ENCODE data around the gene TMA7.

TMA7 gene

DNA sequence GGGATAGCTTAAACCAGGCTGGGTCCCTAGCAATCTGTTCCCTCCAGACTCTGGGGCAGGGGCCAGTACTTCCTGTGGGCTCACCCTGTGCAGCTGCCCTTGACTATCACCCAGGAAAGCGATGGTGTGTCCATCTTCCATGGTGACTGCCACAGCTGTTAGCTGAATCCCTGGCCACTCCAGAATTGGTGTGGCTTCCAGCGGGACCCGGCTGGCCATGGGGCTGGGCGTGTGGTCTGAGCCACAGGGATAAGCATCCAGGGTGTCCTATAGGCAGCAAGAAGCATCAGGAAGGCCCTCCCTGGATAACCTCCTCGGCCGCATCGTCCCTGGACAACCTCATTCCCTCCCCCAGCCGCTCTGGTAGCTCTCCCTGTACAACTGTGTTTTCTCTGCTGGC, 17.4 kb upstream of the TMA7 start:
- H3K4me3 ChIP-seq (ENCODE audit: low read depth, low read length) = no peak overlapping the region
- TF ChIP-seq, protein P1, sequence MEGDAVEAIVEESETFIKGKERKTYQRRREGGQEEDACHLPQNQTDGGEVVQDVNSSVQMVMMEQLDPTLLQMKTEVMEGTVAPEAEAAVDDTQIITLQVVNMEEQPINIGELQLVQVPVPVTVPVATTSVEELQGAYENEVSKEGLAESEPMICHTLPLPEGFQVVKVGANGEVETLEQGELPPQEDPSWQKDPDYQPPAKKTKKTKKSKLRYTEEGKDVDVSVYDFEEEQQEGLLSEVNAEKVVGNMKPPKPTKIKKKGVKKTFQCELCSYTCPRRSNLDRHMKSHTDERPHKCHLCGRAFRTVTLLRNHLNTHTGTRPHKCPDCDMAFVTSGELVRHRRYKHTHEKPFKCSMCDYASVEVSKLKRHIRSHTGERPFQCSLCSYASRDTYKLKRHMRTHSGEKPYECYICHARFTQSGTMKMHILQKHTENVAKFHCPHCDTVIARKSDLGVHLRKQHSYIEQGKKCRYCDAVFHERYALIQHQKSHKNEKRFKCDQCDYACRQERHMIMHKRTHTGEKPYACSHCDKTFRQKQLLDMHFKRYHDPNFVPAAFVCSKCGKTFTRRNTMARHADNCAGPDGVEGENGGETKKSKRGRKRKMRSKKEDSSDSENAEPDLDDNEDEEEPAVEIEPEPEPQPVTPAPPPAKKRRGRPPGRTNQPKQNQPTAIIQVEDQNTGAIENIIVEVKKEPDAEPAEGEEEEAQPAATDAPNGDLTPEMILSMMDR (IDR thresholded peaks at IDR 0.05) = no peak
- H3K79me2 ChIP-seq = no peaks in the 10 kb centered on the region
- no peaks in the 10 kb centered on the region for H3K9me3 ChIP-seq (ENCODE audit: control insufficient read depth, low read length)
- H3K9ac ChIP-seq = no peak overlapping the region
- H3K4me1 ChIP-seq = peaks cover 19% of the 10 kb centered on the region
- no peaks in the 10 kb centered on the region for H3K27me3 ChIP-seq (ENCODE audit: control insufficient read depth, insufficient read depth, low read length)
- no peak overlapping the region for H2AFZ ChIP-seq
- no peak overlapping the region for H3K4me2 ChIP-seq (ENCODE audit: low read length)
- H3K27ac ChIP-seq = no peak overlapping the region
- no peaks in the 10 kb centered on the region for H3K36me3 ChIP-seq (ENCODE audit: control insufficient read depth, insufficient read depth, low read length)

- H3K4me3 ChIP-seq (ENCODE audit: low read depth, low read length) = no peak overlapping the region
- H3K9me3 ChIP-seq (ENCODE audit: control insufficient read depth, low read length) = no peaks in the 10 kb centered on the region
- TF ChIP-seq, protein P1 (IDR thresholded peaks at IDR 0.05) = no peak
- H3K27ac ChIP-seq = no peak overlapping the region
- no peaks in the 10 kb centered on the region for H3K79me2 ChIP-seq
- no peak overlapping the region for H2AFZ ChIP-seq
- H3K9ac ChIP-seq = no peak overlapping the region
- H3K27me3 ChIP-seq (ENCODE audit: control insufficient read depth, insufficient read depth, low read length) = no peaks in the 10 kb centered on the region
- H3K4me2 ChIP-seq (ENCODE audit: low read length) = no peak overlapping the region
- peaks cover 25% of the 10 kb centered on the region for H3K4me1 ChIP-seq
- H3K36me3 ChIP-seq (ENCODE audit: control insufficient read depth, insufficient read depth, low read length) = no peaks in the 10 kb centered on the region
These were observed 16.7 kb upstream of the TMA7 start for GRCh38 chr3:48423241-48423882.

DNA sequence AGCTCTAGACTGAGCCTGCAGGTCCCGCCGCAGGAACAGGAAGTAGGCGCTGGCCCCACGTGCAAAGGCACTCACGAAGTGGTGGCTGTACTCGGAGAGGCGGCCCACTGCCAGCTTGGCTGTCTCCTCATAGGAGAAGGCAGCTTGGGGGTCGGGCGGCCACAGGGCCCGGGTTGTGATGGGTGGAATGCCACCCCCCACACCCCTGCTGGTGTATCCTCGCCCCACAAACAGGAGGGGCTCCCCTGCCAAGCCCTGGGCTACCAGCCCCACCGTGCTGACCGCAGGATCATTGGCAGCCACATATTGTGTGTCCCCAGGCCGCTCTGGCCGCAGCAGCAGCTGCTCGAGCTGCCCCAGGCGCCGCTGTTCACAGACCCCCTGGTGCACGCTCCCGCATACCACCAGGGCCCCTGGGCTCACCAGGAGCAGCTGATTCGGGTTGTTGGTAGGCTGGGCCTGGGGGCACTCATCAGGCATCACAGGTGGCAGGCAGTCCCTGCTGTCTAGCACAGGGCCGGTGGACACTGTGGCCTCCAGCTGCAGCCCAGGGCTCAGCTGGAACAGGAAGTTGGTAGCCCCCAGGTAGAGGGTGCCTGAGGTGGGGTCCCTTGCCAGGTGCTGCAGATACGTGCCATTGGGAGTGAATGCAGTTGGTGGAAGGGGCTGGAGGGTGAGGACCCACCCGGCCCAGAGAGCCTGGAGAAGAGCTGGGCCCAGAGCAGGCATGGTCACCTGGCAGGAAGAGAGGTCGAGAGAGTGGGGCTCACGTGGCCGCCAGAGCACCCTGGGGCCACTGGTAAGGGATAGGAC, 16.0 kb upstream of the TMA7 start:
- H3K9me3 ChIP-seq (ENCODE audit: control insufficient read depth, low read length) = no peaks in the 10 kb centered on the region
- no peaks in the 10 kb centered on the region for H3K79me2 ChIP-seq
- no peak overlapping the region for H3K27ac ChIP-seq
- no peak overlapping the region for H3K4me2 ChIP-seq (ENCODE audit: low read length)
- H3K4me1 ChIP-seq = peaks cover 26% of the 10 kb centered on the region
- H3K4me3 ChIP-seq (ENCODE audit: low read depth, low read length) = no peak overlapping the region
- no peak overlapping the region for H3K9ac ChIP-seq
- H3K27me3 ChIP-seq (ENCODE audit: control insufficient read depth, insufficient read depth, low read length) = no peaks in the 10 kb centered on the region
- TF ChIP-seq, protein P1 (IDR thresholded peaks at IDR 0.05) = no peak
- no peaks in the 10 kb centered on the region for H3K36me3 ChIP-seq (ENCODE audit: control insufficient read depth, insufficient read depth, low read length)
- H2AFZ ChIP-seq = no peak overlapping the region

DNA sequence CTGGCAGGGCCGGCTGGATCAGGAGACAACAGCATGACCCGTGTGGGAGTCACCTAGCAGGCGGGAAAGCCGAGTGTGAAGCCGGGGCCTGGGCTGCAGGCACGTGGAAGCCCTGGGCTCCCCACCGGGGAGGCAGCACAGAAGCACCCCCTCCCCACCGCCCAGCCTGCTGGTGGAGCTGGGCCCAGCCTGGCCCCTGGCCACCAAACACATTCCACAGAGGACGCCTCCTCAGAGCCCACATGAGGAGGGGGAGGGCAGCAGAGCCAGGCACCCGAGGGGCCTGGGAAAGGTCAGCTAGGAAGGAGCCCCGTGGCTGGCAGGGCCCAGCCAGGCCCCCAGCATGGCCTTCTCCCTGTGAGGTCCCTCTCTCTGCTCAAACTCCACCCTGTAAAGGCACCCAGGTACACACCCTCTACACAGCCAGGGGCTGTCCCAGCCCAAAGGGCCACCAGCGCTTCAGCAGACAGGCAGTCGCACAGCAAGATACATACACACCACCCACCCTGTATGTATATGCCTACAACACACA, 14.7 kb upstream of the TMA7 start:
- Histone ChIP-seq H3K79me2 (no peaks in the 10 kb centered on the region), H3K27me3 (ENCODE audit: control insufficient read depth, insufficient read depth, low read length) (no peaks in the 10 kb centered on the region), H2AFZ (no peak overlapping the region), H3K4me2 (ENCODE audit: low read length) (no peak overlapping the region), H3K9me3 (ENCODE audit: control insufficient read depth, low read length) (no peaks in the 10 kb centered on the region), H3K36me3 (ENCODE audit: control insufficient read depth, insufficient read depth, low read length) (no peaks in the 10 kb centered on the region), H3K4me1 (peaks cover 31% of the 10 kb centered on the region), H3K27ac (no peak overlapping the region), H3K4me3 (ENCODE audit: low read depth, low read length) (no peak overlapping the region), H3K9ac (no peak overlapping the region)
- TF ChIP-seq, protein P1 (IDR thresholded peaks at IDR 0.05) = no peak

Data from parathyroid adenoma (tissue), 2 donors.